ENCODE measurements around the gene TMED8. TPM values are rescaled to one million over a fixed set of nuclear protein-coding genes. Genes with fewer than 3 reads are reported as not detected.

TMED8 gene
- total RNA-seq, 1 donor from 2014 or later = 2.4 TPM

DNA sequence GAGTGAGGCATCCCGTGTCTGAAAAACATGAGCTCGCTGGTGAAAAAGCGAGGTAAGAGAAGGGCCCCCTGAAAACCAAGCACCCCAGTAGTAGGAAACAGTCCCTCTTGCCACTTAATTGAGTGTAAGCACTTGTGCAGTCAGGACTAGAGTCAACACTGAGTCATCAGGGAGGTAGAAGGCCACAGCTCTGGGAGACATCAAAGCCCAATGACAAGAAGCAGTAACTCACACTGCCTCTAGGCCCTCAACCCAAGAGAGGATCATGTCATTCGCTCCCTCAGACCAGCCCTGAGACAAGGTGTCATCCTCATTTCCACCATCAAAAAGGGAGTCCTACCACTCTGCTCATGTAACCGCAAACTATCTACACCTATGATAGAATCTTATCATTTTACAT lies 74.0 kb downstream of the TMED8 start:
- no peak for ATAC-seq
- DNase-seq (ENCODE audit: low spot score) = no peak

DNA sequence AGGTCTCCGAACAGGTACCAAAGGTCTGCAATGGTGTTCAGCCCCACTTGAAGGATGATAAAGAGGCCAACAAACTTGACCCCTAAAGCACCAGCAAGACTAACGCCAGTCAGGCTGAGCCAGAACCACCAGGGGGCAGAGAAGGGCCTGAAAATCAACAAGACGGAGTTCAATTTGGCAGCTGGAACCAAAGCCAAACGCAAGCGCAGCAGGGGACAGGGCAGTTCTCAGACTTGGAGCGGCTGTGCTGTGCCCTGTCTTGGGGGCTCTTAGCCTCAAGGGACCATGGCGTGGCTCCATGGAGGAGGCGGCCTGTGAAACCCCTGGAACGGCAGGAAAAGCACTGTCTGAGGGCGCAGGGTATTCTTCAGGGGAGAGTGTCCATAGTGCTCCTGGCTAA lies 75.8 kb downstream of the TMED8 start:
- peak; percentile 81 for DNase-seq (ENCODE audit: low spot score)
- ATAC-seq = peak; percentile 94

DNA sequence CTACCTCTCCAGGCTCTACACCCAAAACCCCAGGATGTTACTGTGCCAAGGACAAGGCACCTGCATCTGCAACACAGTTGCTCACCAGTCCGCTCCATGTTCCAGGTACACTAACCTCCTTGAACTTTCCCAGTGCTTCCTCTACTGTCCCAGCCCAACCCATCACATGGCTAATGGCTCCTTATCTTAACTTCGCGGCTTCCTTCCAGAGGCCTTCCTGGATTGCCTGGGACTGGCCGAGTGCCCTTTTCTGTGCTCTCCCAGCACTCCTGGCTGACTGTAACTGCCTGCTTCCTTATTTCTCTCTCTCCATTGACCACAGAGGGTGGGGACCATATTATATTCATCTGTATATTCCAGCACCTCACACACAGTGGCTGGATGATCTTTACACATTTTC lies 77.1 kb downstream of the TMED8 start:
- no peak for DNase-seq (ENCODE audit: low spot score)
- peak; percentile 28 for ATAC-seq

DNA sequence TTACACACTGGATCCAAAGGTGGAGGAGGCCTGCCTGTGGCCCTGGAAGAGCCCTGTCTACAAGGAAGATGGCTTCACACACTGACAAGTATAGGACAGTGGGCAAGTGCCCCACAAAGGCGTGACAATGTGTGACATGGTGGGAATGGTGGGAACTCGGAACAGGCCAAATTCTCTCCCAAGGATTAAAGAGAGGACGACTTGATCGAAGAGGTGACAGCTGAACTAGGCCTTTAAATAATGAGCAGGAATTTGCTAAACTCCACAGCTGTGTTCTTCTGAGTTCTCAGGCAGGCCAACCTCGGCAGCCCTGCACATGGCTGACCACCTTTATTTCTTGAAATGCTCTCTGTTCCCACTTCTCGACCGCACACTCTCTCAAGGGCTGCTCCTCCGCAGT lies 80.0 kb downstream of the TMED8 start:
- ATAC-seq (no peak), DNase-seq (ENCODE audit: low spot score) (no peak)

DNA sequence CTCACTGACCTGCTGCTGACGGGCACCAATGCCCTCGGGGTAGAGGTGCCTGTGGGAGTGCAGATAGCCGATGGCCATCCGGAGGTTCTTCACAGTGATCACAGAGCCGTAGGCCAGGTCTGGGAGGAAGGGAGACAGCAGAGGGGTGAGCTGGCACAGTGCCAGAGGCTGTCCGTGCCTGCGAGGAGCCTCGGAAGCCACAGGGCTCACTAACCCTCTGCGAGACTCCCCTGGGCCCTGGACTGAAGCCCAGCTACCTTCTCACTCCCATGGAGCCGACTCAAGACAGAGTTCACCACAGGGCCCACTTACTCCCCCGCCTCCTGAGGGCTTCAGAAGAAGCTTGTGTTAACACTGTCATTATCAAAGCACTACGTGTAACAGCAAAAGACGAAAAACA lies 80.7 kb downstream of the TMED8 start:
- DNase-seq (ENCODE audit: low spot score) (no peak), ATAC-seq (no peak)

DNA sequence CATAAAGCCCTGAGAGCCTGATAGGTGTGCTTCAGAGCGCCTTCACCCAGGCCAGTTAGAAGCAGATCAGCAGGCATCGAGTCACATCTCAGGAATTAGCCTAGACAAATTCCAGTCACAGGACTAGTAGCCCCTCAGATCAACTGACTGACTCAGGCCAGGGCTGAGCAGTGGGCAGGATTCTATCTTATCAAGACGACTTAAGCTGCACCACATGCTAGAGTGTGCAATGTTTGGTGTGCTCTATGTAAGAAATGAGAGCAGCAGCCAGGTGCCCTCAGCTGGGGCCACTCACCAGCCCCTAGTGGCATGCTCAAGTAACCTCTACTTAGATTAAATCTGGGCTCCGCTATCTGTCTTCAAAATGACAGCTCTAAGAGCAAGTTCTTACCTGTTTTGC lies 86.2 kb downstream of the TMED8 start:
- DNase-seq (ENCODE audit: low spot score) = no peak
- no peak for ATAC-seq

DNA sequence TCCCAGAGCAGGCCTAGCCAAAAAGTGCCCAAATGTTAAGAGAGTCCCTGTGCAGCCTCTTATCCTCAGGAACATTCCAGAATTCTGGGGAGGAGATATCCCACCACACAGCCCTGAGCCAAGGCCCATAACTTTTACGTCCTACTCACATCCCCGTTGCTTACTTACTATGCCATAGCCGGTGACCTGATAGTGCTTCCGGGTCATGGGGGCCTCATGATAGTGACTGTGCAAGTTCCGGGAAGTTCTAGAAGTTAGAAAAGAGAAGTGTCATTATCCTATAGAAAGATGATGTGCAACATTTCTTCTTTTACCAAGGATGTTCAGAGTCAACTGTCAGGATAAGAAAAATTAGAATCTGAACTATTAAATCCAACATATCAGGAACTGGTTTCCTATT lies 90.3 kb downstream of the TMED8 start:
- DNase-seq (ENCODE audit: low spot score) (no peak), ATAC-seq (no peak)

Other genes with a start within 250 kb of the TMED8 start
- not detected for gene ZDHHC22, start 235.3 kb downstream of the TMED8 start, total RNA-seq
- gene TMEM63C, start 195.3 kb downstream of the TMED8 start, total RNA-seq = 0.35 TPM
- not detected for gene NGB, start 105.9 kb downstream of the TMED8 start, total RNA-seq
- 15.7 TPM for gene POMT2, start 56.2 kb downstream of the TMED8 start, total RNA-seq
- 121 TPM for gene GSTZ1, start 56.1 kb downstream of the TMED8 start, total RNA-seq
- gene SAMD15, start 285 bp upstream of the TMED8 start, total RNA-seq = 0.08 TPM
- gene NOXRED1, start 46.4 kb upstream of the TMED8 start, total RNA-seq = 0.33 TPM
- gene VIPAS39, start 80.5 kb upstream of the TMED8 start, total RNA-seq = 8.2 TPM
- 45.7 TPM for gene AHSA1, start 81.0 kb upstream of the TMED8 start, total RNA-seq
- gene ISM2, start 121.7 kb upstream of the TMED8 start, total RNA-seq = not detected
- 8.7 TPM for gene SPTLC2, start 239.5 kb upstream of the TMED8 start, total RNA-seq